ENCODE measurements around the gene TTC13. TPM values are rescaled to one million over a fixed set of nuclear protein-coding genes. Genes with fewer than 3 reads are reported as not detected.

The TTC13 gene
- total and polyA plus RNA-seq, 2 experiments from 2014 or later = 13.0 to 14.9 TPM

DNA sequence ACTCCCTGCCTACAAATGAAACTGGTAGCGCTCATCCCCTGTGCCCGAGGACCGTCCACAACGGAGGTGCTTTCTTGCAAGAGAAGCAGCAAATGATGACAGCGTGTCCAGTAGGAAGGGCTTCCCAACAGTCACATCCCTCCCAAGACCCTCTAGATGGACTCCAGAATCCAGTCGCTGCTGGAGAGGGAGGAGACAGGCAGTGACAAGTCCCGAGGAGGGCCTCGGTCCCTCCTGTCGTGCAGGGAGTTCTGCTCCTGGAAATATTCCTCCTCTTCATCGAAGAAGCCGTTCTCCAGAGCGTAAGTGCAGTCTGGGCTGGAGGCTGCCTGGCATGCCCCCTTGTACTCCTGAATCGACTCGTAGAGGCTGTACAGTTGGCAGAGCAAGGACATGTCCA lies 41.0 kb upstream of the TTC13 start:
- Histone ChIP-seq H3K9me2 (replicated peaks; ENCODE audit: insufficient read depth) (no peaks in the 10 kb centered on the region), H4K20me1 (ENCODE audit: insufficient read depth, poor library complexity, severe bottlenecking) (no peaks in the 10 kb centered on the region), H2AFZ (no peak overlapping the region), H3K27me3 (no peaks in the 10 kb centered on the region), H3K4me1 (ENCODE audit: insufficient read depth) (no peaks in the 10 kb centered on the region), H3K4me3 (no peak overlapping the region), H3K79me2 (no peaks in the 10 kb centered on the region), H3K27ac (peak overlapping the region; percentile 91), H3K9me3 (ENCODE audit: low read depth) (no peaks in the 10 kb centered on the region), H3K4me2 (peak overlapping the region; percentile 70), H3K36me3 (replicated peaks; ENCODE audit: insufficient read depth, low read depth) (no peaks in the 10 kb centered on the region)
- no peak for DNase-seq (ENCODE audit: low spot score)
- WGBS (ENCODE audit: low lambda C conversion rate, missing lambda C conversion rate) = 94% methylated on average over 14 of the region's 14 CpGs
- TF ChIP-seq, protein P1, sequence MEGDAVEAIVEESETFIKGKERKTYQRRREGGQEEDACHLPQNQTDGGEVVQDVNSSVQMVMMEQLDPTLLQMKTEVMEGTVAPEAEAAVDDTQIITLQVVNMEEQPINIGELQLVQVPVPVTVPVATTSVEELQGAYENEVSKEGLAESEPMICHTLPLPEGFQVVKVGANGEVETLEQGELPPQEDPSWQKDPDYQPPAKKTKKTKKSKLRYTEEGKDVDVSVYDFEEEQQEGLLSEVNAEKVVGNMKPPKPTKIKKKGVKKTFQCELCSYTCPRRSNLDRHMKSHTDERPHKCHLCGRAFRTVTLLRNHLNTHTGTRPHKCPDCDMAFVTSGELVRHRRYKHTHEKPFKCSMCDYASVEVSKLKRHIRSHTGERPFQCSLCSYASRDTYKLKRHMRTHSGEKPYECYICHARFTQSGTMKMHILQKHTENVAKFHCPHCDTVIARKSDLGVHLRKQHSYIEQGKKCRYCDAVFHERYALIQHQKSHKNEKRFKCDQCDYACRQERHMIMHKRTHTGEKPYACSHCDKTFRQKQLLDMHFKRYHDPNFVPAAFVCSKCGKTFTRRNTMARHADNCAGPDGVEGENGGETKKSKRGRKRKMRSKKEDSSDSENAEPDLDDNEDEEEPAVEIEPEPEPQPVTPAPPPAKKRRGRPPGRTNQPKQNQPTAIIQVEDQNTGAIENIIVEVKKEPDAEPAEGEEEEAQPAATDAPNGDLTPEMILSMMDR (IDR thresholded peaks at IDR 0.05; ENCODE audit: poor library complexity) = no peak
- TF ChIP-seq EZH2phosphoT487 (IDR thresholded peaks at IDR 0.05; ENCODE audit: low read depth, severe bottlenecking, unreplicated experiment) = no peak
- TF ChIP-seq EZH2 (IDR thresholded peaks at IDR 0.05; ENCODE audit: borderline replicate concordance) = no peak

DNA sequence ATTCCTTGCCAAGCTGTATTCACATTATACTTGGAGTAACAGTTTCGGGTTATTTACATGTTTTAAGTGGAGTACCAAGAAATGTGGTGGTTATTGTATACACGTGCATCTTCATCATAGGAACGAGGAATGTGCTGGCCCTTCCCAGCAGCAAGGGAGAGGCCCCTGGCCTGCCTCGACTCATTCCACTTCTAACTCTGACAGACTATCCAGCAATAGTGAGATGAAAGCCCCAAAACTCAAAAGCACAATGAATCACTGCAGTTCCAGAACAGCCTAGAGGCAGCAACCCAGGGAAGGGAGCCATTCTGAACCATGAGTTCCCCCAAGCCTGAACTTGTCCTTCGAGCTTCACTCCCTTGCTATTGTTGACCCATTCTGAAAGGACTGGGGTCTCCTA lies 38.3 kb upstream of the TTC13 start:
- DNase-seq (ENCODE audit: low spot score) = no peak
- Histone ChIP-seq H3K9me3 (ENCODE audit: low read depth) (no peaks in the 10 kb centered on the region), H2AFZ (no peak overlapping the region), H3K9me2 (replicated peaks; ENCODE audit: insufficient read depth) (no peaks in the 10 kb centered on the region), H3K4me2 (no peak overlapping the region), H3K27ac (no peak overlapping the region), H4K20me1 (ENCODE audit: insufficient read depth, poor library complexity, severe bottlenecking) (no peaks in the 10 kb centered on the region), H3K27me3 (no peaks in the 10 kb centered on the region), H3K4me1 (ENCODE audit: insufficient read depth) (no peaks in the 10 kb centered on the region), H3K36me3 (replicated peaks; ENCODE audit: insufficient read depth, low read depth) (no peaks in the 10 kb centered on the region), H3K4me3 (no peak overlapping the region), H3K79me2 (no peaks in the 10 kb centered on the region)
- TF ChIP-seq, protein P1 (IDR thresholded peaks at IDR 0.05; ENCODE audit: poor library complexity) = no peak
- no peak for TF ChIP-seq EZH2 (IDR thresholded peaks at IDR 0.05; ENCODE audit: borderline replicate concordance)
- TF ChIP-seq EZH2phosphoT487 (IDR thresholded peaks at IDR 0.05; ENCODE audit: low read depth, severe bottlenecking, unreplicated experiment) = no peak
- 85% methylated on average over 5 of the region's 5 CpGs for WGBS (ENCODE audit: low lambda C conversion rate, missing lambda C conversion rate)

GRCh38 chr1:231016234-231016633 lies 37.6 kb upstream of the TTC13 start:
- H2AFZ ChIP-seq = no peak overlapping the region
- no peaks in the 10 kb centered on the region for H3K9me2 ChIP-seq (replicated peaks; ENCODE audit: insufficient read depth)
- no peaks in the 10 kb centered on the region for H3K4me1 ChIP-seq (ENCODE audit: insufficient read depth)
- no peaks in the 10 kb centered on the region for H3K36me3 ChIP-seq (replicated peaks; ENCODE audit: insufficient read depth, low read depth)
- no peaks in the 10 kb centered on the region for H4K20me1 ChIP-seq (ENCODE audit: insufficient read depth, poor library complexity, severe bottlenecking)
- H3K27me3 ChIP-seq = no peaks in the 10 kb centered on the region
- no peak overlapping the region for H3K4me2 ChIP-seq
- DNase-seq (ENCODE audit: low spot score) = no peak
- no peak overlapping the region for H3K4me3 ChIP-seq
- WGBS (ENCODE audit: low lambda C conversion rate, missing lambda C conversion rate) = 98% methylated on average over 6 of the region's 6 CpGs
- no peaks in the 10 kb centered on the region for H3K79me2 ChIP-seq
- H3K27ac ChIP-seq = no peak overlapping the region
- no peak for TF ChIP-seq EZH2phosphoT487 (IDR thresholded peaks at IDR 0.05; ENCODE audit: low read depth, severe bottlenecking, unreplicated experiment)
- TF ChIP-seq, protein P1 (IDR thresholded peaks at IDR 0.05; ENCODE audit: poor library complexity) = no peak
- no peak for TF ChIP-seq EZH2 (IDR thresholded peaks at IDR 0.05; ENCODE audit: borderline replicate concordance)
- H3K9me3 ChIP-seq (ENCODE audit: low read depth) = no peaks in the 10 kb centered on the region
